PFSK-1 (cell line): Measurements from ENCODE around the gene PDE4B.

Source experiments
- FOXP2 ChIP-seq: optimal IDR thresholded peaks from 2 replicates; pipeline ENCODE3; 2011; ENCODE audit warnings: borderline replicate concordance, control low read depth, inconsistent platforms; ENCODE audit not compliant: insufficient read depth; ENCODE audit errors: extremely low read length, extremely low read depth
- POLR2AphosphoS5 ChIP-seq: IDR thresholded peaks from 2 replicates; pipeline ENCODE4 v1.6.1; 2012; ENCODE audit warnings: low read depth, mild to moderate bottlenecking, control low read depth, low read length, moderate library complexity
- REST ChIP-seq, 2 experiments: IDR thresholded peaks; 2 replicates each; pipeline versions ENCODE4 v1.6.1 to v1.8.0; 2011 to 2012; ENCODE audit warnings: low read depth in 2 of 2, low read length in 2 of 2, control low read depth in 1 of 2, inconsistent platforms in 1 of 2, mild to moderate bottlenecking in 1 of 2, moderate library complexity in 1 of 2; ENCODE audit not compliant: insufficient read depth in 1 of 2
- SIN3A ChIP-seq: IDR thresholded peaks from 2 replicates; pipeline ENCODE4 v1.6.1; 2012; ENCODE audit warnings: mild to moderate bottlenecking, low read length, moderate library complexity, borderline replicate concordance; ENCODE audit not compliant: insufficient read depth
- TAF1 ChIP-seq: IDR thresholded peaks from 2 replicates; pipeline ENCODE4 v1.6.1; 2012; ENCODE audit warnings: low read length, control low read depth, borderline replicate concordance; ENCODE audit not compliant: insufficient read depth

The PDE4B gene

GRCh38 chr1:66370462-66370971 lies 577.8 kb downstream of the PDE4B start:
- no peak for TF ChIP-seq SIN3A
- TF ChIP-seq FOXP2: no peak

GRCh38 chr1:66371233-66372005 lies 578.7 kb downstream of the PDE4B start:
- no peak for TF ChIP-seq FOXP2
- TF ChIP-seq TAF1: no peak
- TF ChIP-seq REST (IDR thresholded peaks at IDR 0.05; ENCODE audit: insufficient read depth in 1 of 2, low read depth in 2 of 2, low read length in 2 of 2): no peak
- TF ChIP-seq POLR2AphosphoS5: no peak
- 0 out of 2 replicates have a peak, but pooled peaks have one; percentile 32 for TF ChIP-seq SIN3A

GRCh38 chr1:66372522-66373101 lies 579.9 kb downstream of the PDE4B start:
- TF ChIP-seq TAF1 (no peak), REST (IDR thresholded peaks at IDR 0.05; ENCODE audit: insufficient read depth in 1 of 2, low read depth in 2 of 2, low read length in 2 of 2) (no peak), SIN3A (no peak), FOXP2 (no peak), POLR2AphosphoS5 (no peak)

GRCh38 chr1:66373157-66373591 lies 580.5 kb downstream of the PDE4B start:
- TF ChIP-seq POLR2AphosphoS5 (no peak), FOXP2 (no peak), TAF1 (no peak), SIN3A (no peak), REST (IDR thresholded peaks at IDR 0.05; ENCODE audit: insufficient read depth in 1 of 2, low read depth in 2 of 2, low read length in 2 of 2) (no peak)

- TF ChIP-seq REST (IDR thresholded peaks at IDR 0.05; ENCODE audit: insufficient read depth in 1 of 2, low read depth in 2 of 2, low read length in 2 of 2): no peak
- no peak for TF ChIP-seq TAF1
- TF ChIP-seq SIN3A: no peak
- no peak for TF ChIP-seq POLR2AphosphoS5
- TF ChIP-seq FOXP2: no peak
Observed at GRCh38 chr1:66374148-66374547, 581.5 kb downstream of the PDE4B start.
